MCF 10A (cell line): Measurements from ENCODE around the gene EPN3. TPM values are rescaled to one million over a fixed set of nuclear protein-coding genes. Genes with fewer than 3 reads are reported as not detected.

ENCODE experiments used
- BruUV-seq: library from RNA; stranded (reverse); fragments of 400-500 nt; replicated peaks from 2 replicates; lab custom pipeline; 2021; lab: Mats Ljungman, UMichigan
- CTCF ChIA-PET: fragments of 300-600 bp; sonication (Branson Sonifier 250); formaldehyde crosslinking; extraction: SDS; loops from one replicate; lab custom pipeline; 2021; ENCODE audit warnings: antibody characterized with exemption, inconsistent platforms; lab: Yijun Ruan, JAX
- POLR2A ChIA-PET: fragments of 300-600, 350-650 bp; sonication (Branson Sonifier 250); formaldehyde crosslinking; extraction: SDS; loops from one replicate; lab custom pipeline; 2020; ENCODE audit warnings: antibody characterized with exemption, inconsistent platforms; lab: Yijun Ruan, JAX
- DNase-seq: peaks from one replicate; pipeline ENCODE4 v3.0.0-alpha.2; 2018; ENCODE audit not compliant: unreplicated experiment
- H3K27ac Mint-ChIP-seq: one replicate; pipeline ENCODE4 v1.8.0; 2022; ENCODE audit warnings: mild to moderate bottlenecking, low read depth, mixed read lengths; ENCODE audit not compliant: unreplicated experiment
- H3K27me3 Mint-ChIP-seq: one replicate; pipeline ENCODE4 v1.8.0; 2022; ENCODE audit warnings: mixed read lengths; ENCODE audit not compliant: insufficient read depth, unreplicated experiment
- H3K36me3 Mint-ChIP-seq: one replicate; pipeline ENCODE4 v1.8.0; 2022; ENCODE audit warnings: mild to moderate bottlenecking, moderate library complexity, mixed read lengths; ENCODE audit not compliant: insufficient read depth, unreplicated experiment
- H3K4me1 Mint-ChIP-seq: one replicate; pipeline ENCODE4 v1.8.0; 2022; ENCODE audit warnings: mixed read lengths; ENCODE audit not compliant: insufficient read depth, unreplicated experiment
- H3K4me3 Mint-ChIP-seq: one replicate; pipeline ENCODE4 v1.8.0; 2022; ENCODE audit warnings: mild to moderate bottlenecking, moderate library complexity, mixed read lengths; ENCODE audit not compliant: unreplicated experiment
- H3K9me3 Mint-ChIP-seq: one replicate; pipeline ENCODE4 v1.8.0; 2022; ENCODE audit warnings: mixed read lengths; ENCODE audit not compliant: unreplicated experiment
- intact Hi-C: fragments of 100-400 bp; cut with micrococcal nuclease; formaldehyde crosslinking; loops from 2 replicates; pipeline ENCODE4 v1.14.1; 2022
- total RNA-seq: library from RNA; stranded (reverse); gene quantifications from 2 replicates; pipeline ENCODE4 v1.2.3, GENCODE V29; 2022
- TF ChIP-seq, protein P1 (sequence below): fragments of 200-600 bp; IDR thresholded peaks from one replicate; pipeline ENCODE4 v1.8.0; 2022; ENCODE audit warnings: antibody characterized with exemption, mild to moderate bottlenecking; ENCODE audit not compliant: unreplicated experiment

The EPN3 gene
- total RNA-seq, 1 experiment from 2014 or later, result 4.4 TPM

DNA sequence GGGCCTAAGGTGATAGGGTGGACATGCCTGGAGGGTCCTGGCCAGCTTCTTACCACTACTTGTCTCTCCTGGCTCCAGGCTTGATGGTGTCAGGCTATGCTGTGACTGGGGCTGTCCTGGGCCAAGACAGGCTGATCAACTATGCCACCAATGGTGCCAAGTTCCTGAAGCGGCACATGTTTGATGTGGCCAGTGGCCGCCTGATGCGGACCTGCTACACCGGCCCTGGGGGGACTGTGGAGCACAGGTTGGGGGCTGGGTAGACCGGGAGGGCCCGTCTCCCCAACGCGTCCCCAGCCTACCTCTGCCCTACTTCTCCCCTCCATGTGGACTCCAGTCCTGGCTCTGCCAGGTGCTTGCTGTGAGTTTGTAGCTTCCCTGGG, 18.9 kb downstream of the EPN3 start:
- TF ChIP-seq, protein P1, sequence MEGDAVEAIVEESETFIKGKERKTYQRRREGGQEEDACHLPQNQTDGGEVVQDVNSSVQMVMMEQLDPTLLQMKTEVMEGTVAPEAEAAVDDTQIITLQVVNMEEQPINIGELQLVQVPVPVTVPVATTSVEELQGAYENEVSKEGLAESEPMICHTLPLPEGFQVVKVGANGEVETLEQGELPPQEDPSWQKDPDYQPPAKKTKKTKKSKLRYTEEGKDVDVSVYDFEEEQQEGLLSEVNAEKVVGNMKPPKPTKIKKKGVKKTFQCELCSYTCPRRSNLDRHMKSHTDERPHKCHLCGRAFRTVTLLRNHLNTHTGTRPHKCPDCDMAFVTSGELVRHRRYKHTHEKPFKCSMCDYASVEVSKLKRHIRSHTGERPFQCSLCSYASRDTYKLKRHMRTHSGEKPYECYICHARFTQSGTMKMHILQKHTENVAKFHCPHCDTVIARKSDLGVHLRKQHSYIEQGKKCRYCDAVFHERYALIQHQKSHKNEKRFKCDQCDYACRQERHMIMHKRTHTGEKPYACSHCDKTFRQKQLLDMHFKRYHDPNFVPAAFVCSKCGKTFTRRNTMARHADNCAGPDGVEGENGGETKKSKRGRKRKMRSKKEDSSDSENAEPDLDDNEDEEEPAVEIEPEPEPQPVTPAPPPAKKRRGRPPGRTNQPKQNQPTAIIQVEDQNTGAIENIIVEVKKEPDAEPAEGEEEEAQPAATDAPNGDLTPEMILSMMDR, result no peak
- no peak overlapping the region for H3K4me3 Mint-ChIP-seq
- no peak overlapping the region for H3K27ac Mint-ChIP-seq
- no TSS peak for BruUV-seq
- H3K9me3 Mint-ChIP-seq, result no peaks in the 10 kb centered on the region
- CTCF ChIA-PET, result interaction anchor here (0.8 to 3.2 kb wide), 9 partner anchors 8 to 146 kb away, joined by 3 to 23 read pairs (median 6); no protein-coding TSS in a partner anchor
- peaks cover 6% of the 10 kb centered on the region for H3K4me1 Mint-ChIP-seq
- peaks cover 6% of the 10 kb centered on the region for H3K36me3 Mint-ChIP-seq
- POLR2A ChIA-PET, result interaction anchor here (0.6 kb wide), 1 partner anchor 127 kb away, joined by 3 read pairs; no protein-coding TSS in a partner anchor
- DNase-seq, result no peak
- no peaks in the 10 kb centered on the region for H3K27me3 Mint-ChIP-seq
- intact Hi-C loops, result no loop called here

DNA sequence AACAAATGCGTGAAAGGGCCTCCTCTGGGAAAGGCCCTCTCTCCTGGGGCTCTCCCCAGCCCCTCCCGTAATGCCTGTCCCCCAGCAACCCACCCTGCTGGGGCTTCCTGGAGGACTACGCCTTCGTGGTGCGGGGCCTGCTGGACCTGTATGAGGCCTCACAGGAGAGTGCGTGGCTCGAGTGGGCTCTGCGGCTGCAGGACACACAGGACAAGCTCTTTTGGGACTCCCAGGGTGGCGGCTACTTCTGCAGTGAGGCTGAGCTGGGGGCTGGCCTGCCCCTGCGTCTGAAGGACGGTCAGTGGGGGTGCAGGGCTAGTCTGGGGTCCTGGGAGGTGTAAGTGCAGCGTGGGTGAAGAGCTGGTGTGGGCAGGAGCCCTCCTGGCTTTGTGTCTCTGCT, 19.3 kb downstream of the EPN3 start:
- H3K27me3 Mint-ChIP-seq, result no peaks in the 10 kb centered on the region
- POLR2A ChIA-PET, result no interaction called here
- no peak overlapping the region for H3K27ac Mint-ChIP-seq
- intact Hi-C loops, result no loop called here
- H3K9me3 Mint-ChIP-seq, result no peaks in the 10 kb centered on the region
- TF ChIP-seq, protein P1, result no peak
- CTCF ChIA-PET, result interaction anchor here (0.8 to 3.2 kb wide), 4 partner anchors 11 to 146 kb away, joined by 3 to 23 read pairs (median 5); no protein-coding TSS in a partner anchor
- H3K4me3 Mint-ChIP-seq, result no peak overlapping the region
- H3K36me3 Mint-ChIP-seq, result peaks cover 6% of the 10 kb centered on the region
- BruUV-seq, result no TSS peak
- H3K4me1 Mint-ChIP-seq, result peaks cover 2% of the 10 kb centered on the region
- no peak for DNase-seq

DNA sequence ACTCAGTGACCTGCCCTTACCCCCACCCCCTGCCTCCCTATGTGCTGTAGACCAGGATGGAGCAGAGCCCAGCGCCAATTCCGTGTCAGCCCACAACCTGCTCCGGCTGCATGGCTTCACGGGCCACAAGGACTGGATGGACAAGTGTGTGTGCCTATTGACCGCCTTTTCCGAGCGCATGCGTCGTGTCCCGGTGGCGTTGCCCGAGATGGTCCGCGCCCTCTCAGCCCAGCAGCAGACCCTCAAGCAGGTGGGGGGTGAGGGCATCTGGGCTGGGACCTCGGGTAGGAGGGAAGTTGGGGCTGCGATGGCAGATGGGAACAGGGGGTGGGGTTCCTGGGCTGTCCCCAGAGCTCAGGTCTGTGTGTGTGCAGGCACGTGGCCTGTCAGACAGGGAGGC, 21.7 kb downstream of the EPN3 start:
- Mint-ChIP-seq H3K9me3 (no peaks in the 10 kb centered on the region), H3K36me3 (peaks cover 5% of the 10 kb centered on the region), H3K27ac (no peak overlapping the region), H3K4me3 (no peak overlapping the region), H3K4me1 (no peaks in the 10 kb centered on the region), H3K27me3 (no peaks in the 10 kb centered on the region)
- CTCF ChIA-PET, result no interaction called here
- no peak for DNase-seq
- POLR2A ChIA-PET, result interaction anchor here (1.6 kb wide), 1 partner anchor 154 kb away, joined by 5 read pairs; the partner anchor contains the start of gene ANKRD40
- BruUV-seq, result no TSS peak
- intact Hi-C loops, result no loop called here
- TF ChIP-seq, protein P1, result no peak

- H3K9me3 Mint-ChIP-seq, result no peaks in the 10 kb centered on the region
- no peak overlapping the region for H3K4me3 Mint-ChIP-seq
- ChIA-PET CTCF (interaction anchor here (0.6 to 1.2 kb wide), 2 partner anchors 69 to 198 kb away, joined by 4 to 5 read pairs; no protein-coding TSS in a partner anchor), POLR2A (interaction anchor here (1.0 kb wide), 1 partner anchor 33 kb away, joined by 3 read pairs; no protein-coding TSS in a partner anchor)
- TF ChIP-seq, protein P1, result no peak
- H3K27me3 Mint-ChIP-seq, result peaks cover 2% of the 10 kb centered on the region
- no peak for DNase-seq
- intact Hi-C loops, result no loop called here
- BruUV-seq, result no TSS peak
- H3K36me3 Mint-ChIP-seq, result no peaks in the 10 kb centered on the region
- H3K27ac Mint-ChIP-seq, result no peak overlapping the region
- H3K4me1 Mint-ChIP-seq, result no peaks in the 10 kb centered on the region
Observed at GRCh38 chr17:50556803-50557202, 24.3 kb downstream of the EPN3 start.
